Measurements from ENCODE around the gene MACROH2A2.
"Not testable (repeated sequence)": the region's sequence is repeated elsewhere in the genome, so short reads cannot be mapped to it uniquely, and the experiment has no call there.

The MACROH2A2 gene

DNA sequence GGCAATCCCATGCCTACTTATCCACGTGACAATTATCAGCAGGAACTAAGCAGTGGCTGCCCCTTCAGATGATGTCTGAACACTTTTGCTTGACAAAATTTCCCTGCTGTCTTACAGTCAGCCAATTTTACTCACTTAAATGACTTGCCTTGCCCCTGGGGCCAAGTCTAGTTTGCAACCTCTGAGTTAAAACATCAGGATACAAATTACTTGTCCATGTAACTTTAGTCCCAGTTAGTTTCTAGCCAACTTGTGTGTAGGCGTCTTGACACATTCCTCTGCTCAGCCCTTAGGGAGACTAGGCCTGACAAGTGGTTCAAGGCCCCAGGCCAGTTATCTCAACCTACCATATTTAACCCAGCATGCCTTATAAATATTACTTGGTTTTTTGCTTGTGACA is 105.5 kb downstream of the MACROH2A2 start:
- DNase-seq (ENCODE audit: low spot score) = no peak

DNA sequence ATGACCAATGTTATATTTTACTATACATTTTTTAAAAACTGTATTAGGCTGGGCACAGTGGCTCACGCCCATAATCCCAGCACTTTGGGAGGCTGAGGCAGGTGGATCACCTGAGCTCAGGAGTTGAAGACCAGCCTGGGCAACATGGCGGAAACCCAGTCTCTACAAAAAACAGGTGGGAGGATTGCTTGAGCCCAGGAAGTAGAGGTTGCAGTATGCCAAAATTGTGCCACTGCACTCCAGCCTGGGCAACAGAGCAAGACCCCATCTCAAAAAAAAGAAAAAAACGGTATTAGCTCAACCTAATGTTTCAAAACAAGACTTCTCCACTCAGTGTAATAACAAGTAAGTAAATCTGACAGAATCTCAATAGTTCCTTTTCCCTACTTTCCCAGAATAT is 106.7 kb downstream of the MACROH2A2 start:
- DNase-seq (ENCODE audit: low spot score) = not testable (repeated sequence)

- no peak for DNase-seq (ENCODE audit: low spot score)
These were observed 108.2 kb downstream of the MACROH2A2 start for GRCh38 chr10:70160798-70161197.
